Neural cell (in vitro differentiated cells): ENCODE data around the gene AFAP1. TPM values are rescaled to one million over a fixed set of nuclear protein-coding genes. Genes with fewer than 3 reads are reported as not detected.

Source experiments
- H2AFZ ChIP-seq: fragments of 200-600, 300-800 bp; sonication (generic), shearing (Covaris generic); 2 replicates; pipeline ENCODE4 v1.6.0; 2014; ENCODE audit warnings: low read depth, mild to moderate bottlenecking, antibody characterized with exemption, low read length, moderate library complexity
- H3F3A ChIP-seq: fragments of 200-600 bp; shearing (Covaris generic); 2 replicates; pipeline ENCODE4 v1.6.1; 2016; ENCODE audit warnings: mild to moderate bottlenecking, moderate library complexity, mixed read lengths, antibody characterized with exemption, low read length; ENCODE audit not compliant: insufficient read depth, poor library complexity, severe bottlenecking
- H3K27ac ChIP-seq: fragments of 200-600, 300-800 bp; sonication (generic), shearing (Covaris generic); 2 replicates; pipeline ENCODE4 v1.5.1; 2014; ENCODE audit warnings: mild to moderate bottlenecking, low read length, moderate library complexity
- H3K27me3 ChIP-seq: fragments of 300-800, 200-600 bp; sonication (generic), shearing (Covaris generic); 2 replicates; pipeline ENCODE4 v1.6.0; 2014; ENCODE audit warnings: mild to moderate bottlenecking, low read depth, low read length, moderate library complexity; ENCODE audit not compliant: insufficient read depth
- H3K36me3 ChIP-seq: fragments of 300-800, 200-600 bp; sonication (generic), shearing (Covaris generic); 2 replicates; pipeline ENCODE4 v1.5.1; 2014; ENCODE audit warnings: mild to moderate bottlenecking, antibody characterized with exemption, low read length, moderate library complexity; ENCODE audit not compliant: insufficient read depth
- H3K4me2 ChIP-seq: fragments of 300-800, 200-600 bp; sonication (generic), shearing (Covaris generic); 2 replicates; pipeline ENCODE4 v1.6.0; 2014; ENCODE audit warnings: mild to moderate bottlenecking, low read length
- H3K4me3 ChIP-seq: fragments of 300-800, 200-600 bp; sonication (generic), shearing (Covaris generic); 2 replicates; pipeline ENCODE4 v1.5.1; 2014; ENCODE audit warnings: mild to moderate bottlenecking, low read length, moderate library complexity
- H3K79me2 ChIP-seq: fragments of 200-600 bp; shearing (Covaris generic); replicated peaks from 2 replicates; pipeline ENCODE4 v1.6.0; 2014; ENCODE audit warnings: mild to moderate bottlenecking, low read length, moderate library complexity; ENCODE audit not compliant: insufficient read depth
- H3K9ac ChIP-seq: fragments of 300-800, 200-600 bp; sonication (generic), shearing (Covaris generic); 2 replicates; pipeline ENCODE4 v1.6.1; 2016; ENCODE audit warnings: mild to moderate bottlenecking, low read length, mixed read lengths
- H3K9me2 ChIP-seq: fragments of 200-600 bp; shearing (Covaris generic); 2 replicates; pipeline ENCODE4 v1.6.1; 2016; ENCODE audit warnings: mild to moderate bottlenecking, low read length, mixed read lengths; ENCODE audit not compliant: insufficient read depth
- H3K9me3 ChIP-seq: fragments of 200-600, 300-800 bp; sonication (generic), shearing (Covaris generic); 2 replicates; pipeline ENCODE4 v1.6.1; 2016; ENCODE audit warnings: mild to moderate bottlenecking, mixed run types, low read length, moderate library complexity, mixed read lengths
- H4K20me1 ChIP-seq: fragments of 200-600 bp; shearing (Covaris generic); 2 replicates; pipeline ENCODE4 v1.6.1; 2016; ENCODE audit warnings: mild to moderate bottlenecking, mixed run types; ENCODE audit not compliant: insufficient read depth
- EP300 ChIP-seq: fragments of 450-650 bp; conservative IDR thresholded peaks from 2 replicates; pipeline ENCODE4 v1.6.1; 2014; ENCODE audit warnings: antibody characterized with exemption, mild to moderate bottlenecking, moderate library complexity; ENCODE audit not compliant: poor library complexity, severe bottlenecking
- EZH2 ChIP-seq: fragments of 200-600, 300-800 bp; shearing (Covaris generic), sonication (generic); IDR thresholded peaks from 2 replicates; pipeline ENCODE4 v1.6.1; 2014; ENCODE audit warnings: antibody characterized with exemption, low read length, borderline replicate concordance, mild to moderate bottlenecking; ENCODE audit not compliant: insufficient read depth, poor library complexity, severe bottlenecking
- MXI1 ChIP-seq: fragments of 450-650 bp; conservative IDR thresholded peaks from 2 replicates; pipeline ENCODE4 v1.6.1; 2014; ENCODE audit warnings: antibody characterized with exemption, mild to moderate bottlenecking; ENCODE audit not compliant: poor library complexity, severe bottlenecking
- POLR2AphosphoS5 ChIP-seq: IDR thresholded peaks from 2 replicates; pipeline ENCODE4 v1.6.1; 2012
- RAD21 ChIP-seq: fragments of 450-650 bp; conservative IDR thresholded peaks from 2 replicates; pipeline ENCODE4 v1.6.1; 2014; ENCODE audit warnings: antibody characterized with exemption, mild to moderate bottlenecking, moderate library complexity
- SMC3 ChIP-seq: fragments of 450-650 bp; conservative IDR thresholded peaks from 2 replicates; pipeline ENCODE4 v1.6.1; 2014; ENCODE audit warnings: antibody characterized with exemption, mild to moderate bottlenecking, moderate library complexity; ENCODE audit not compliant: poor library complexity
- TAF1 ChIP-seq: IDR thresholded peaks from 2 replicates; pipeline ENCODE4 v1.6.1; 2012; ENCODE audit warnings: low read depth
- polyA plus RNA-seq: library from polyadenylated mRNA; depleted of rRNA; stranded (reverse); fragments of >200 nt; gene quantifications from 2 replicates; pipeline ENCODE4 v1.2.3, GENCODE V29; 2014
- TF ChIP-seq, protein P1 (sequence below): fragments of 450-650 bp; IDR thresholded peaks from 2 replicates; pipeline ENCODE4 v1.5.1; 2014; ENCODE audit warnings: antibody characterized with exemption, mild to moderate bottlenecking, moderate library complexity; ENCODE audit not compliant: poor library complexity, severe bottlenecking
- TF ChIP-seq, protein P2 (sequence below): IDR thresholded peaks from 2 replicates; pipeline ENCODE4 v1.6.1; 2012; ENCODE audit warnings: borderline replicate concordance

AFAP1 gene
- polyA plus RNA-seq, 1 donor from 2014 or later: 38.9 TPM

DNA sequence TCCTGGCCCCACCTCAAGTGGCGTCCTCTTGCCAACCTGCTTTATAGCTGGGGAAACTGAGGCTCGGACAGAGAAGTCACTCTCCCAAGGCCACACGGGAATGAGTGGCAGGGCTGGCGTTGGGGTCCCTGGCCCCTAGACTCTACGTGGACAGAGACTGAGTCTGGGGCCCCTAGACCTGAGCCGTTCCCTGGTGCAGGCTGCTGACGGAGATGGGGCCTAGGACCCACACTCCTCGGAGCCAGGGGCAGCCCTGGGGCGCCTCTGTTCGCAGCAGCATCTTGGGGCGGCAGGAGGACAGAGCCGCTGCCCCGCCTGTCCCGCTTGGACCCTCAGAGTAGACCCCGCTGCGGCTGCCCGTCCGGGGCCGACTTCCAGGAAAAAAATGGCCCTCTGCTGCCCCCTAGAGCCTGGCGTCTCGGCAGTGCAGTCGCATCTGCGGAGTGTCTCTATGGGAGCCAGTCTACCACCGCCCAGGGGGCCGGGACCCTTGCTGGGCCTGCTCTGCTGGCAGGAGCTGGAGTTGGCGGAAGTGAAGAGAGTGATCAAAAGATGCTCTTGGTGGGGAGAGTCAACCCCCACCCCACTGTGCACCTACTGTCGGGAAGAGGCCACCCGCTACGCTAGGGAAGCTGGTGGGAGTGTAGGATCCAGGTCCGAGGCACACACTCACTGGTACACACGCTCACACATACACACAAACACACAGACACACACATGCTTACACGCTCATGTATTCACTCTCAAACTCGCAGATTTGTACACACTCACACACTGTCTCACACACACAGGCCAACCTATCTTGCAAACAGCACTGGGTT, 220.1 kb downstream of the AFAP1 start:
- Histone ChIP-seq H3K4me3 (no peak overlapping the region), H3K9me3 (no peaks in the 10 kb centered on the region), H3K79me2 (no peaks in the 10 kb centered on the region), H3K9ac (no peak overlapping the region), H2AFZ (no peak overlapping the region), H3F3A (no peaks in the 10 kb centered on the region), H3K27me3 (no peaks in the 10 kb centered on the region), H3K36me3 (no peaks in the 10 kb centered on the region), H3K27ac (no peak overlapping the region), H4K20me1 (no peaks in the 10 kb centered on the region), H3K4me2 (no peak overlapping the region), H3K9me2 (no peaks in the 10 kb centered on the region)
- no peak for TF ChIP-seq MXI1
- TF ChIP-seq RAD21: peak; percentile 96
- no peak for TF ChIP-seq EP300
- TF ChIP-seq, protein P1, sequence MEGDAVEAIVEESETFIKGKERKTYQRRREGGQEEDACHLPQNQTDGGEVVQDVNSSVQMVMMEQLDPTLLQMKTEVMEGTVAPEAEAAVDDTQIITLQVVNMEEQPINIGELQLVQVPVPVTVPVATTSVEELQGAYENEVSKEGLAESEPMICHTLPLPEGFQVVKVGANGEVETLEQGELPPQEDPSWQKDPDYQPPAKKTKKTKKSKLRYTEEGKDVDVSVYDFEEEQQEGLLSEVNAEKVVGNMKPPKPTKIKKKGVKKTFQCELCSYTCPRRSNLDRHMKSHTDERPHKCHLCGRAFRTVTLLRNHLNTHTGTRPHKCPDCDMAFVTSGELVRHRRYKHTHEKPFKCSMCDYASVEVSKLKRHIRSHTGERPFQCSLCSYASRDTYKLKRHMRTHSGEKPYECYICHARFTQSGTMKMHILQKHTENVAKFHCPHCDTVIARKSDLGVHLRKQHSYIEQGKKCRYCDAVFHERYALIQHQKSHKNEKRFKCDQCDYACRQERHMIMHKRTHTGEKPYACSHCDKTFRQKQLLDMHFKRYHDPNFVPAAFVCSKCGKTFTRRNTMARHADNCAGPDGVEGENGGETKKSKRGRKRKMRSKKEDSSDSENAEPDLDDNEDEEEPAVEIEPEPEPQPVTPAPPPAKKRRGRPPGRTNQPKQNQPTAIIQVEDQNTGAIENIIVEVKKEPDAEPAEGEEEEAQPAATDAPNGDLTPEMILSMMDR: peak; percentile 93
- TF ChIP-seq SMC3: peak; percentile 97

DNA sequence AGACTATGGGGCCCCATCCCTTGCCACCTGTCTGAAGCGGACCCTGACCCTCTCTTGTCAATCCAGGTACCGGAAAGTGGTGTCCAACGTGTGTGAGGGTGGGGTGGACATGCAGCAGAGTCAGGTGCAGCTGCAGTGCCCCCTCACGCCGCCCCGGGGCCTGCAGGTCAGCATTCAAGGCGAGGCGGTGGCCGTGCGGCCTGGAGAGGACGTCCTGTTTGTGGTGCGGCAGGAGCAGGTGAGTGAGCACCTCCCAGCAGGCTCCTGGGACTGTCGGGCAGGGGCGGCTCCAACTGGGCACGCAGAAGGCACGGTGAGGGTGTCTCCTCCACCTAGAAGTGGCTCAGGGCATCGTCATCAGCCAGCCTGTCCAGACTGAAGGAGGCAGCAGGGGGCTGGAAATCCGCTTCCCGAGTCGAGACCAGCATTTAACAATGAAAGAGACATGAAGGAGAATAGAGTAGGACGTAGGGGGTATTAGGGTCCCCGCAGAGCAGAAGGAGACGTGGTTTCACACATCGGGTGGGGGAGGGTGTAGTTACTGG, 221.6 kb downstream of the AFAP1 start:
- no peak overlapping the region for H3K27ac ChIP-seq
- no peaks in the 10 kb centered on the region for H3F3A ChIP-seq
- no peaks in the 10 kb centered on the region for H4K20me1 ChIP-seq
- H3K9me2 ChIP-seq: no peaks in the 10 kb centered on the region
- no peak overlapping the region for H3K4me3 ChIP-seq
- no peak overlapping the region for H3K9ac ChIP-seq
- TF ChIP-seq EZH2: no peak
- TF ChIP-seq, protein P2, sequence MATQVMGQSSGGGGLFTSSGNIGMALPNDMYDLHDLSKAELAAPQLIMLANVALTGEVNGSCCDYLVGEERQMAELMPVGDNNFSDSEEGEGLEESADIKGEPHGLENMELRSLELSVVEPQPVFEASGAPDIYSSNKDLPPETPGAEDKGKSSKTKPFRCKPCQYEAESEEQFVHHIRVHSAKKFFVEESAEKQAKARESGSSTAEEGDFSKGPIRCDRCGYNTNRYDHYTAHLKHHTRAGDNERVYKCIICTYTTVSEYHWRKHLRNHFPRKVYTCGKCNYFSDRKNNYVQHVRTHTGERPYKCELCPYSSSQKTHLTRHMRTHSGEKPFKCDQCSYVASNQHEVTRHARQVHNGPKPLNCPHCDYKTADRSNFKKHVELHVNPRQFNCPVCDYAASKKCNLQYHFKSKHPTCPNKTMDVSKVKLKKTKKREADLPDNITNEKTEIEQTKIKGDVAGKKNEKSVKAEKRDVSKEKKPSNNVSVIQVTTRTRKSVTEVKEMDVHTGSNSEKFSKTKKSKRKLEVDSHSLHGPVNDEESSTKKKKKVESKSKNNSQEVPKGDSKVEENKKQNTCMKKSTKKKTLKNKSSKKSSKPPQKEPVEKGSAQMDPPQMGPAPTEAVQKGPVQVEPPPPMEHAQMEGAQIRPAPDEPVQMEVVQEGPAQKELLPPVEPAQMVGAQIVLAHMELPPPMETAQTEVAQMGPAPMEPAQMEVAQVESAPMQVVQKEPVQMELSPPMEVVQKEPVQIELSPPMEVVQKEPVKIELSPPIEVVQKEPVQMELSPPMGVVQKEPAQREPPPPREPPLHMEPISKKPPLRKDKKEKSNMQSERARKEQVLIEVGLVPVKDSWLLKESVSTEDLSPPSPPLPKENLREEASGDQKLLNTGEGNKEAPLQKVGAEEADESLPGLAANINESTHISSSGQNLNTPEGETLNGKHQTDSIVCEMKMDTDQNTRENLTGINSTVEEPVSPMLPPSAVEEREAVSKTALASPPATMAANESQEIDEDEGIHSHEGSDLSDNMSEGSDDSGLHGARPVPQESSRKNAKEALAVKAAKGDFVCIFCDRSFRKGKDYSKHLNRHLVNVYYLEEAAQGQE: no peak
- no peak for TF ChIP-seq TAF1
- TF ChIP-seq, protein P1: no peak
- no peak for TF ChIP-seq MXI1
- no peak for TF ChIP-seq RAD21
- no peak for TF ChIP-seq POLR2AphosphoS5
- TF ChIP-seq SMC3: no peak
- no peak for TF ChIP-seq EP300
- no peaks in the 10 kb centered on the region for H3K27me3 ChIP-seq
- H3K9me3 ChIP-seq: no peaks in the 10 kb centered on the region
- no peaks in the 10 kb centered on the region for H3K36me3 ChIP-seq
- no peak overlapping the region for H3K4me2 ChIP-seq
- H2AFZ ChIP-seq: no peak overlapping the region
- H3K79me2 ChIP-seq: no peaks in the 10 kb centered on the region
